NB4 (cell line): ENCODE results near the gene ZBTB7B.

Source experiments
- POLR2A ChIP-seq: IDR thresholded peaks from 2 replicates; pipeline ENCODE4 v1.6.1; 2011; ENCODE audit warnings: mild to moderate bottlenecking; ENCODE audit not compliant: insufficient read length; ENCODE audit errors: extremely low read depth
- TF ChIP-seq, protein P1 (sequence below): IDR thresholded peaks from one replicate; pipeline ENCODE4 v1.5.1; 2012; ENCODE audit warnings: low read depth, low read length

DNA sequence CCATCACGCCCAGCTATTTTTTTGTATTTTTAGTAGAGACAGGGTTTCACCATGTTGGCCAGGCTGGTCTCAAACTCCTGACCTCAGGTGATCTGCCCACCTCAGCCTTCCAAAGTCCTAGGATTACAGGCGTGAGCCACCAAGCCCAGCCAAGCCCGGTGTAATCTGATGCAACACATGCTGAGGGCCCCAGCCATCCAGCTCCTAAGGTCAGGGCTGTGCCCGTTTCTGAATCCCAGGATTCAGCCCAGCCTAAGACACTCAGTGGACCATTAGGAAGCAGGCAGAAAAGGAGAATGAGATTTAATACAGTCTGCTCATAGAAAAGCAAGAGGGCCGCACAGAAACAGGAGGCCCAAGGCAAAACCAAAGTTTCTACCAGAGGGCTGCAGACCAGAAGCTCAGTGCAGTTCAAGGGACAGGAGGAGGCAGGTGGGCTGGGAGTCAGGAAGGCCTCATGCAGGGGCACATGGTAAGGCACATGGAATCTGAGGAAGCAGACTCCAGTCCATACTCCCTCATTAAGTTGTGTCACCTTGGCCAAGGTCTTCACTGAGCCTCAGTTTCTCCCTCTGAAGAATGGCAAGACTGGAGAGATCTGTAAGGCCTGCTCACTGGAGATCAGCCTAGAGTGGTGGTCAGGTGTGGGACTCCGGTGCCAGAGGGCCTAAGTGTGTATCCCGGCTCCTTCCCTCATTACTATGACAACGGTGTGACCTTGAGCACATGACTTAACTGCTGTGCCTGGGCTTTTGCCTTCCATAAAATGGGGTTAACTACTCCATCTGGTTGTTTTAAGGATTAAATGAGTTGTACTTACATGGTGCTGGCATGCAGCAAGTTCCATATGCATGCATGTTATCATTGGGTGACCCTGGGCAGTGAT, 46.1 kb downstream of the ZBTB7B start:
- no peak for TF ChIP-seq POLR2A
- TF ChIP-seq, protein P1, sequence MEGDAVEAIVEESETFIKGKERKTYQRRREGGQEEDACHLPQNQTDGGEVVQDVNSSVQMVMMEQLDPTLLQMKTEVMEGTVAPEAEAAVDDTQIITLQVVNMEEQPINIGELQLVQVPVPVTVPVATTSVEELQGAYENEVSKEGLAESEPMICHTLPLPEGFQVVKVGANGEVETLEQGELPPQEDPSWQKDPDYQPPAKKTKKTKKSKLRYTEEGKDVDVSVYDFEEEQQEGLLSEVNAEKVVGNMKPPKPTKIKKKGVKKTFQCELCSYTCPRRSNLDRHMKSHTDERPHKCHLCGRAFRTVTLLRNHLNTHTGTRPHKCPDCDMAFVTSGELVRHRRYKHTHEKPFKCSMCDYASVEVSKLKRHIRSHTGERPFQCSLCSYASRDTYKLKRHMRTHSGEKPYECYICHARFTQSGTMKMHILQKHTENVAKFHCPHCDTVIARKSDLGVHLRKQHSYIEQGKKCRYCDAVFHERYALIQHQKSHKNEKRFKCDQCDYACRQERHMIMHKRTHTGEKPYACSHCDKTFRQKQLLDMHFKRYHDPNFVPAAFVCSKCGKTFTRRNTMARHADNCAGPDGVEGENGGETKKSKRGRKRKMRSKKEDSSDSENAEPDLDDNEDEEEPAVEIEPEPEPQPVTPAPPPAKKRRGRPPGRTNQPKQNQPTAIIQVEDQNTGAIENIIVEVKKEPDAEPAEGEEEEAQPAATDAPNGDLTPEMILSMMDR = no peak
